ENCODE data around the gene RDX. TPM values are rescaled to one million over a fixed set of nuclear protein-coding genes. Genes with fewer than 3 reads are reported as not detected.

The RDX gene
- total and polyA plus RNA-seq, 9 of the 15 experiments (the other 6 are each of a cell fraction or from before 2014, with no cell fraction given): 35.6 to 62.1 (median 54.3) TPM

- H3K79me2 ChIP-seq (ENCODE audit: control insufficient read depth, insufficient read depth, low read length): no peaks in the 10 kb centered on the region
- TF ChIP-seq CEBPB (tag; IDR thresholded peaks at IDR 0.05): no peak
- TF ChIP-seq ZNF146 (CRISPR knock-in tag; IDR thresholded peaks at IDR 0.05; ENCODE audit: unreplicated experiment): no peak
- TF ChIP-seq, protein P1, sequence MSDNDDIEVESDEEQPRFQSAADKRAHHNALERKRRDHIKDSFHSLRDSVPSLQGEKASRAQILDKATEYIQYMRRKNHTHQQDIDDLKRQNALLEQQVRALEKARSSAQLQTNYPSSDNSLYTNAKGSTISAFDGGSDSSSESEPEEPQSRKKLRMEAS (CRISPR knock-in tag; IDR thresholded peaks at IDR 0.05): no peak
- no peak for TF ChIP-seq BHLHE40 (IDR thresholded peaks at IDR 0.05; ENCODE audit: low read length)
- no peak for TF ChIP-seq SMC3 (conservative IDR thresholded peaks at IDR 0.05; ENCODE audit: insufficient read depth, low read depth, low read length)
- no peak overlapping the region for H3K4me3 ChIP-seq
- H3K4me1 ChIP-seq (replicated peaks in 1 of 2; ENCODE audit: control insufficient read depth in 2 of 2, insufficient read depth in 2 of 2, low read length in 2 of 2): 0 out of 5 replicates have a peak, but pooled peaks cover 0 to 4% of the 10 kb centered on the region in 2 experiments
- no peaks in the 10 kb centered on the region for H4K20me1 ChIP-seq (replicated peaks; ENCODE audit: control insufficient read depth, insufficient read depth, low read length)
- H3K9me3 ChIP-seq (replicated peaks; ENCODE audit: control insufficient read depth, insufficient read depth, low read depth, low read length): no peaks in the 10 kb centered on the region
- no peak overlapping the region for H3K4me2 ChIP-seq (ENCODE audit: insufficient read depth, low read length)
- ATAC-seq (no peak), FAIRE-seq (no peak), DNase-seq (ENCODE audit: extremely low read depth in 1 of 4, low spot score in 3 of 4) (no peak)
- in situ Hi-C loops (cut with MboI): no loop called here
- WGBS (ENCODE audit: insufficient coverage, low coverage, missing lambda C conversion rate): 94% methylated on average over 4 of the region's 5 CpGs
- H3K27ac ChIP-seq (ENCODE audit: extremely low read depth, low read depth, low read length): no peak overlapping the region
- intact Hi-C loops (cut with micrococcal nuclease): no loop called here
- no TSS peak for BruUV-seq (replicated peaks)
- ChIA-PET CTCF (ENCODE audit: low intra/inter-chr PET ratio) (interaction anchor here (1.7 kb wide), 1 partner anchor 304 kb away, joined by 4 read pairs; no protein-coding TSS in a partner anchor), POLR2A (interaction anchor here (0.9 to 1.2 kb wide), 2 partner anchors 25 to 46 kb away, joined by 3 to 5 read pairs; partner anchors contain the start of gene RDX)
- H3K27me3 ChIP-seq (ENCODE audit: control insufficient read depth in 2 of 2, insufficient read depth in 2 of 2, low read length in 2 of 2): no peaks in the 10 kb centered on the region
- H3K9me1 ChIP-seq (ENCODE audit: control insufficient read depth, insufficient read depth, low read length): no peaks in the 10 kb centered on the region
- H3K36me3 ChIP-seq (ENCODE audit: control insufficient read depth, insufficient read depth, low read length): peaks cover 81% of the 10 kb centered on the region; the same call in 2 of the 3 replicates
- no peak overlapping the region for H2AFZ ChIP-seq (ENCODE audit: low read depth, low read length)
- H3K9ac ChIP-seq (ENCODE audit: insufficient read depth in 1 of 2, low read depth in 2 of 2, low read length in 2 of 2): no peak overlapping the region
Observed at GRCh38 chr11:110249766-110250165, 46.6 kb downstream of the RDX start.

DNA sequence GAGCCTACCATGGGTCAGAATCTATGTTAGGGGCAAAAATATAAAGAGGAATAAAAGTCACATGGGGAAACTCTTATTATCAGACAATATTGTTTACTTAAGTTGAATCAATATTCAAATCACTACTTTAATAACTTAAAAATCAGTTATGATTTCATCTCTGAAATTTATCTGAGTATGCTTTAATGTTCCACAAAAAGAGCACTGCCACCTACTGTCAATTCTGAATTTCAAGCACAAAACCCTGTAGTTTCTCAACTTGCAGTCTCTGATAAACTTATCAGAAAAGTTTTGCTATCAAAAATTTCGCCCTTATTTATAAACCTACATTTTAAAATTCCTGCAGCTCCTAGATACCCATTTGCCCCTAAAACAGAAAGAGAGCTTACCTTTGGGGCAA, 47.3 kb downstream of the RDX start:
- Histone ChIP-seq H3K36me3 (ENCODE audit: control insufficient read depth, insufficient read depth, low read length) (peaks cover 77% of the 10 kb centered on the region; the same call in 2 of the 3 replicates), H3K9me1 (ENCODE audit: control insufficient read depth, insufficient read depth, low read length) (no peaks in the 10 kb centered on the region), H3K9ac (ENCODE audit: insufficient read depth in 1 of 2, low read depth in 2 of 2, low read length in 2 of 2) (no peak overlapping the region), H3K79me2 (ENCODE audit: control insufficient read depth, insufficient read depth, low read length) (no peaks in the 10 kb centered on the region), H3K27me3 (ENCODE audit: control insufficient read depth in 2 of 2, insufficient read depth in 2 of 2, low read length in 2 of 2) (no peaks in the 10 kb centered on the region), H4K20me1 (replicated peaks; ENCODE audit: control insufficient read depth, insufficient read depth, low read length) (no peaks in the 10 kb centered on the region), H3K27ac (ENCODE audit: extremely low read depth, low read depth, low read length) (no peak overlapping the region), H3K4me3 (no peak overlapping the region), H2AFZ (ENCODE audit: low read depth, low read length) (no peak overlapping the region), H3K9me3 (replicated peaks; ENCODE audit: control insufficient read depth, insufficient read depth, low read depth, low read length) (no peaks in the 10 kb centered on the region), H3K4me1 (replicated peaks in 1 of 2; ENCODE audit: control insufficient read depth in 2 of 2, insufficient read depth in 2 of 2, low read length in 2 of 2) (0 out of 5 replicates have a peak, but pooled peaks cover 0 to 4% of the 10 kb centered on the region in 2 experiments), H3K4me2 (ENCODE audit: insufficient read depth, low read length) (no peak overlapping the region)
- POLR2A ChIA-PET: no interaction called here
- BruUV-seq (replicated peaks): no TSS peak
- FAIRE-seq (no peak), DNase-seq (ENCODE audit: extremely low read depth in 1 of 4, low spot score in 3 of 4) (no peak), ATAC-seq (no peak)
- CTCF ChIA-PET (ENCODE audit: low intra/inter-chr PET ratio): interaction anchor here (0.8 to 1.7 kb wide), 2 partner anchors 303 to 310 kb away, joined by 3 to 4 read pairs; no protein-coding TSS in a partner anchor
- in situ Hi-C loops (cut with MboI): no loop called here
- intact Hi-C loops (cut with micrococcal nuclease): no loop called here
- WGBS (ENCODE audit: insufficient coverage, low coverage, missing lambda C conversion rate): 69% methylated on average over 1 of the region's 1 CpG
- TF ChIP-seq XRCC4 (IDR thresholded peaks at IDR 0.05; ENCODE audit: extremely low read depth, insufficient read depth, insufficient read length) (no peak), BRCA1 (IDR thresholded peaks at IDR 0.05) (no peak), BRCA1 (CRISPR knock-in tag; IDR thresholded peaks at IDR 0.05) (no peak), CBFA2T3 (IDR thresholded peaks at IDR 0.05) (no peak)
- TF ChIP-seq, protein P2, sequence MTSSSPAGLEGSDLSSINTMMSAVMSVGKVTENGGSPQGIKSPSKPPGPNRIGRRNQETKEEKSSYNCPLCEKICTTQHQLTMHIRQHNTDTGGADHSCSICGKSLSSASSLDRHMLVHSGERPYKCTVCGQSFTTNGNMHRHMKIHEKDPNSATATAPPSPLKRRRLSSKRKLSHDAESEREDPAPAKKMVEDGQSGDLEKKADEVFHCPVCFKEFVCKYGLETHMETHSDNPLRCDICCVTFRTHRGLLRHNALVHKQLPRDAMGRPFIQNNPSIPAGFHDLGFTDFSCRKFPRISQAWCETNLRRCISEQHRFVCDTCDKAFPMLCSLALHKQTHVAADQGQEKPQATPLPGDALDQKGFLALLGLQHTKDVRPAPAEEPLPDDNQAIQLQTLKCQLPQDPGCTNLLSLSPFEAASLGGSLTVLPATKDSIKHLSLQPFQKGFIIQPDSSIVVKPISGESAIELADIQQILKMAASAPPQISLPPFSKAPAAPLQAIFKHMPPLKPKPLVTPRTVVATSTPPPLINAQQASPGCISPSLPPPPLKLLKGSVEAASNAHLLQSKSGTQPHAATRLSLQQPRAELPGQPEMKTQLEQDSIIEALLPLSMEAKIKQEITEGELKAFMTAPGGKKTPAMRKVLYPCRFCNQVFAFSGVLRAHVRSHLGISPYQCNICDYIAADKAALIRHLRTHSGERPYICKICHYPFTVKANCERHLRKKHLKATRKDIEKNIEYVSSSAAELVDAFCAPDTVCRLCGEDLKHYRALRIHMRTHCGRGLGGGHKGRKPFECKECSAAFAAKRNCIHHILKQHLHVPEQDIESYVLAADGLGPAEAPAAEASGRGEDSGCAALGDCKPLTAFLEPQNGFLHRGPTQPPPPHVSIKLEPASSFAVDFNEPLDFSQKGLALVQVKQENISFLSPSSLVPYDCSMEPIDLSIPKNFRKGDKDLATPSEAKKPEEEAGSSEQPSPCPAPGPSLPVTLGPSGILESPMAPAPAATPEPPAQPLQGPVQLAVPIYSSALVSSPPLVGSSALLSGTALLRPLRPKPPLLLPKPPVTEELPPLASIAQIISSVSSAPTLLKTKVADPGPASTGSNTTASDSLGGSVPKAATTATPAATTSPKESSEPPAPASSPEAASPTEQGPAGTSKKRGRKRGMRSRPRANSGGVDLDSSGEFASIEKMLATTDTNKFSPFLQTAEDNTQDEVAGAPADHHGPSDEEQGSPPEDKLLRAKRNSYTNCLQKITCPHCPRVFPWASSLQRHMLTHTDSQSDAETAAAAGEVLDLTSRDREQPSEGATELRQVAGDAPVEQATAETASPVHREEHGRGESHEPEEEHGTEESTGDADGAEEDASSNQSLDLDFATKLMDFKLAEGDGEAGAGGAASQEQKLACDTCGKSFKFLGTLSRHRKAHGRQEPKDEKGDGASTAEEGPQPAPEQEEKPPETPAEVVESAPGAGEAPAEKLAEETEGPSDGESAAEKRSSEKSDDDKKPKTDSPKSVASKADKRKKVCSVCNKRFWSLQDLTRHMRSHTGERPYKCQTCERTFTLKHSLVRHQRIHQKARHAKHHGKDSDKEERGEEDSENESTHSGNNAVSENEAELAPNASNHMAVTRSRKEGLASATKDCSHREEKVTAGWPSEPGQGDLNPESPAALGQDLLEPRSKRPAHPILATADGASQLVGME (CRISPR knock-in tag; IDR thresholded peaks at IDR 0.05): no peak

Measured in K562 (cell line).